ENCODE data around the gene TNFAIP2. TPM values are rescaled to one million over a fixed set of nuclear protein-coding genes. Genes with fewer than 3 reads are reported as not detected.

TNFAIP2 gene
- total RNA-seq, 4 donors from 2014 or later = 56.0 to 215 (median 144) TPM

- TF ChIP-seq CTCF (IDR thresholded peaks at IDR 0.05) = no peak
- DNase-seq (ENCODE audit: low spot score) (no peak), ATAC-seq (ENCODE audit: low FRiP score) (no peak)
These were observed 18.0 kb downstream of the TNFAIP2 start for GRCh38 chr14:103141117-103141796.

- no peak for DNase-seq (ENCODE audit: low spot score)
- no peak for ATAC-seq (ENCODE audit: low FRiP score)
These were observed 18.8 kb downstream of the TNFAIP2 start for GRCh38 chr14:103142026-103142425.

GRCh38 chr14:103142721-103143302 lies 19.6 kb downstream of the TNFAIP2 start:
- ATAC-seq (ENCODE audit: low FRiP score) (no peak), DNase-seq (ENCODE audit: low spot score) (no peak)
- TF ChIP-seq CTCF (IDR thresholded peaks at IDR 0.05) = no peak

More at GRCh38 chr14:103142026-103142425, 18.8 kb downstream of the TNFAIP2 start:
- no peak for TF ChIP-seq CTCF (IDR thresholded peaks at IDR 0.05)

DNA sequence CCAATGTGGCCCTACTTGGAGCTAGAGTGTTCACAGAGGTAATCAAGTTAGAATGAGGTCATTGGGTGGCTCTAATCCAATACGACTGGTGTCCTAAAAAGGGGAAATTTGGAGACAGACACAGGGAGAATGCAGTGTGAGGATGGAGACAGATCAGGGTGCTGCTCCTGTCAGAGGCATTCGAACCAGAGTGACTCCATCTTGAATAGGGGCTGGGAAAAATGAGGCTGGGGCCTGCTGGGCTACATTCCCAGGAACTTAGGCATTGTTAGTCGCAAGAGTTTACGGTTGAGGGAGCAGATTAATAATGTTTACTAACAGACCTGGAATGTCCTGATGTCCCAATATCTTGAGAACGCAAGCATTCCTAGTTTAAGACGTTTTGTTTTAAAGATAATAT lies 20.2 kb downstream of the TNFAIP2 start:
- no peak for DNase-seq (ENCODE audit: low spot score)
- ATAC-seq (ENCODE audit: low FRiP score) = no peak
- TF ChIP-seq CTCF (IDR thresholded peaks at IDR 0.05) = no peak

GRCh38 chr14:103144085-103144484 lies 20.8 kb downstream of the TNFAIP2 start:
- no peak for TF ChIP-seq CTCF (IDR thresholded peaks at IDR 0.05)
- ATAC-seq (ENCODE audit: low FRiP score) (no peak), DNase-seq (ENCODE audit: low spot score) (no peak)

- DNase-seq (ENCODE audit: low spot score) = no peak
- no peak for TF ChIP-seq CTCF (IDR thresholded peaks at IDR 0.05)
- ATAC-seq (ENCODE audit: low FRiP score) = no peak
These were observed 23.0 kb downstream of the TNFAIP2 start for GRCh38 chr14:103146141-103146709.
